Body of pancreas (tissue), 4 donors: ENCODE results near the gene ARIH1.

Source experiments
- POLR2A ChIP-seq, 3 donors: fragments of 450-650 bp; IDR thresholded peaks; one replicate each; pipeline ENCODE4 v1.6.1; 2016; ENCODE audit warnings: antibody characterized with exemption in 3 of 3, mild to moderate bottlenecking in 2 of 3
- TF ChIP-seq, protein P1 (sequence below), 7 experiments: fragments of 450-650 bp in 4 of 7; fragments of 200-600 bp in 3 of 7; sonication (generic) in 3 of 7; IDR thresholded peaks; one replicate each; pipeline ENCODE4 v1.5.1; 2016 to 2019; ENCODE audit warnings: antibody characterized with exemption in 7 of 7

DNA sequence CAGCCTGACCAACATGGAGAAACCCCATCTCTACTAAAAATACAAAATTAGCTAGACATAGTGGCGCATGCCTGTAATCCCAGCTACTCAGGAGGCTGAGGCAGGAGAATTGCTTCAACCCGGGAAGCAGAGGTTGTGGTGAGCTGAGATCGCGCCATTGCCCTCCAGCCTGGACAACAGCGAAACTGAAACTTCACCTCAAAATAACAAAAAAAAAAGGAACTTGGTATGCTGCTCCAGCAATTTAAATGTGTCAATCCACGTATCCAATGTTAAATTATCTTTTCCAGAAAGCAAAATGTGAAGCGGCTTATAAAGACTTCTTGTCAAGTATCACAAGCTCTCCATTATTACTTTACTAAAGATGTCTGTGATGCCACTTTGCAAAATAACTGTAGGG is 9.9 kb upstream of the ARIH1 start:
- TF ChIP-seq, protein P1, sequence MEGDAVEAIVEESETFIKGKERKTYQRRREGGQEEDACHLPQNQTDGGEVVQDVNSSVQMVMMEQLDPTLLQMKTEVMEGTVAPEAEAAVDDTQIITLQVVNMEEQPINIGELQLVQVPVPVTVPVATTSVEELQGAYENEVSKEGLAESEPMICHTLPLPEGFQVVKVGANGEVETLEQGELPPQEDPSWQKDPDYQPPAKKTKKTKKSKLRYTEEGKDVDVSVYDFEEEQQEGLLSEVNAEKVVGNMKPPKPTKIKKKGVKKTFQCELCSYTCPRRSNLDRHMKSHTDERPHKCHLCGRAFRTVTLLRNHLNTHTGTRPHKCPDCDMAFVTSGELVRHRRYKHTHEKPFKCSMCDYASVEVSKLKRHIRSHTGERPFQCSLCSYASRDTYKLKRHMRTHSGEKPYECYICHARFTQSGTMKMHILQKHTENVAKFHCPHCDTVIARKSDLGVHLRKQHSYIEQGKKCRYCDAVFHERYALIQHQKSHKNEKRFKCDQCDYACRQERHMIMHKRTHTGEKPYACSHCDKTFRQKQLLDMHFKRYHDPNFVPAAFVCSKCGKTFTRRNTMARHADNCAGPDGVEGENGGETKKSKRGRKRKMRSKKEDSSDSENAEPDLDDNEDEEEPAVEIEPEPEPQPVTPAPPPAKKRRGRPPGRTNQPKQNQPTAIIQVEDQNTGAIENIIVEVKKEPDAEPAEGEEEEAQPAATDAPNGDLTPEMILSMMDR (IDR thresholded peaks at IDR 0.05): no peak
- no peak for TF ChIP-seq POLR2A (IDR thresholded peaks at IDR 0.05)
